Measurements from ENCODE around the gene CIAO2A. TPM values are rescaled to one million over a fixed set of nuclear protein-coding genes. Genes with fewer than 3 reads are reported as not detected.

The CIAO2A gene
- total and polyA plus RNA-seq, 4 donors, result 124 to 404 (median 159) TPM

GRCh38 chr15:64130159-64130558 lies 36.5 kb upstream of the CIAO2A start:
- WGBS, result over 99% methylated on average over 3 of the region's 3 CpGs
- TF ChIP-seq ATF3 (IDR thresholded peaks at IDR 0.05) (no peak), FOXA2 (IDR thresholded peaks at IDR 0.05) (no peak), HNF4A (conservative IDR thresholded peaks at IDR 0.05) (no peak), RAD21 (IDR thresholded peaks at IDR 0.05) (no peak), MAX (IDR thresholded peaks at IDR 0.05) (no peak), CTCF (IDR thresholded peaks at IDR 0.05; ENCODE audit: low read depth, low read length, missing input control) (no peak), TAF1 (conservative IDR thresholded peaks at IDR 0.05) (no peak), ZBTB33 (IDR thresholded peaks at IDR 0.05) (no peak), RXRA (IDR thresholded peaks at IDR 0.05) (no peak), SP1 (IDR thresholded peaks at IDR 0.05) (no peak), YY1 (IDR thresholded peaks at IDR 0.05) (no peak), GABPA (IDR thresholded peaks at IDR 0.05 in 1 of 2, conservative IDR thresholded peaks at IDR 0.05 in 1 of 2) (no peak)

GRCh38 chr15:64127521-64128270 lies 34.1 kb upstream of the CIAO2A start:
- H3K36me3 ChIP-seq (ENCODE audit: control insufficient read depth in 4 of 4, insufficient read depth in 3 of 4, low read depth in 1 of 4, low read length in 3 of 4), result peaks cover 21 to 84% (median 75%) of the 10 kb centered on the region in 4 donors
- H3K9ac ChIP-seq (ENCODE audit: low read depth in 1 of 2, low read length in 2 of 2), result no peak overlapping the region
- H3K9me3 ChIP-seq (ENCODE audit: control insufficient read depth in 4 of 4, low read length in 3 of 4), result no peaks in the 10 kb centered on the region
- H3K27me3 ChIP-seq (ENCODE audit: control insufficient read depth in 4 of 4, insufficient read depth in 4 of 4, low read length in 3 of 4), result no peaks in the 10 kb centered on the region
- 91% methylated on average over 6 of the region's 6 CpGs for WGBS
- no peak overlapping the region for H3K27ac ChIP-seq (ENCODE audit: low read depth in 1 of 2, low read length in 2 of 2)
- no peak overlapping the region for H3K4me3 ChIP-seq (ENCODE audit: low read depth in 1 of 3, low read length in 3 of 3)
- H3K4me1 ChIP-seq (ENCODE audit: control insufficient read depth in 4 of 4, insufficient read depth in 4 of 4, low read length in 3 of 4), result no peaks in the 10 kb centered on the region
- DNase-seq (ENCODE audit: low spot score), result no peak
- TF ChIP-seq FOXA1 (IDR thresholded peaks at IDR 0.05) (no peak), REST (IDR thresholded peaks at IDR 0.05) (no peak), FOXA2 (IDR thresholded peaks at IDR 0.05) (no peak), NR2F2 (IDR thresholded peaks at IDR 0.05) (no peak), TAF1 (conservative IDR thresholded peaks at IDR 0.05) (no peak), GABPA (IDR thresholded peaks at IDR 0.05 in 1 of 2, conservative IDR thresholded peaks at IDR 0.05 in 1 of 2) (no peak), MAX (IDR thresholded peaks at IDR 0.05) (no peak), CTCF (IDR thresholded peaks at IDR 0.05; ENCODE audit: low read depth, low read length, missing input control) (no peak), SP1 (IDR thresholded peaks at IDR 0.05) (no peak), JUND (IDR thresholded peaks at IDR 0.05) (no peak), ZBTB33 (IDR thresholded peaks at IDR 0.05) (no peak), YY1 (IDR thresholded peaks at IDR 0.05) (no peak), ATF3 (IDR thresholded peaks at IDR 0.05) (no peak), HNF4A (conservative IDR thresholded peaks at IDR 0.05) (no peak), HNF4G (IDR thresholded peaks at IDR 0.05) (no peak)

More at GRCh38 chr15:64130159-64130558, 36.5 kb upstream of the CIAO2A start:
- Histone ChIP-seq H3K9me3 (ENCODE audit: control insufficient read depth in 4 of 4, low read length in 3 of 4) (no peaks in the 10 kb centered on the region), H3K27me3 (ENCODE audit: control insufficient read depth in 4 of 4, insufficient read depth in 4 of 4, low read length in 3 of 4) (no peaks in the 10 kb centered on the region), H3K27ac (ENCODE audit: low read depth in 1 of 2, low read length in 2 of 2) (no peak overlapping the region), H3K4me3 (ENCODE audit: low read depth in 1 of 3, low read length in 3 of 3) (no peak overlapping the region), H3K4me1 (ENCODE audit: control insufficient read depth in 4 of 4, insufficient read depth in 4 of 4, low read length in 3 of 4) (no peaks in the 10 kb centered on the region), H3K9ac (ENCODE audit: low read depth in 1 of 2, low read length in 2 of 2) (no peak overlapping the region), H3K36me3 (ENCODE audit: control insufficient read depth in 4 of 4, insufficient read depth in 3 of 4, low read depth in 1 of 4, low read length in 3 of 4) (peaks cover 24 to 82% (median 75%) of the 10 kb centered on the region in 4 donors)
- no peak for DNase-seq (ENCODE audit: low spot score)

Data from liver (tissue), 9 donors.